HG02571 (cell line): ENCODE data around the gene NR3C1.
A peak's percentile ranks its signal among the peaks of the same experiment; 100 is the strongest.

Experiments
- ATAC-seq: cut with Tn5 transposase; IDR thresholded peaks from one replicate; pipeline ENCODE4 v1.9.1; 2021; ENCODE audit warnings: mild to moderate bottlenecking, moderate library complexity; ENCODE audit not compliant: unreplicated experiment

The NR3C1 gene

GRCh38 chr5:143403593-143404415 is at the start of gene NR3C1:
NR3C1 (minus strand) TSS chr5:143403686; CDS start chr5:143400839, 2,847 bp downstream.
- peak; percentile 52 for ATAC-seq

DNA sequence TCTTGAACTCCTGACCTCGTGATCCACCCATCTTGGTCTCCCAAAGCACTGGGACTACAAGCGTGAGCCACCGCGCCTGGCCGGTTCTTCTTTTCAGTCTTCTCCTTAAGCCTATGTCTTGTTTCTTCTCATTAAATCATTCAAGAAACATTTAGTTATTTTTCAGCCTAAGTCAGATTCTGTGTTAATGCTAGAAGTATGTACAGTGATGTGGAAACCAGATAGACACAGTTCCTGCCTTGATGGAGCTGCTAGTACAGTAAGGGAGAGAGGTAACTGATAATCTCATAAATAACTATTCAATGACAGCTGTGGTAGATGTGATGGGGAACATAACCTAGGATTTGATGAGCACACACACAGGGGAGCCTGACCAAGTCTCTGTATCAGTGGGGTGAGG is 46.3 kb upstream of the NR3C1 start:
- no peak for ATAC-seq

DNA sequence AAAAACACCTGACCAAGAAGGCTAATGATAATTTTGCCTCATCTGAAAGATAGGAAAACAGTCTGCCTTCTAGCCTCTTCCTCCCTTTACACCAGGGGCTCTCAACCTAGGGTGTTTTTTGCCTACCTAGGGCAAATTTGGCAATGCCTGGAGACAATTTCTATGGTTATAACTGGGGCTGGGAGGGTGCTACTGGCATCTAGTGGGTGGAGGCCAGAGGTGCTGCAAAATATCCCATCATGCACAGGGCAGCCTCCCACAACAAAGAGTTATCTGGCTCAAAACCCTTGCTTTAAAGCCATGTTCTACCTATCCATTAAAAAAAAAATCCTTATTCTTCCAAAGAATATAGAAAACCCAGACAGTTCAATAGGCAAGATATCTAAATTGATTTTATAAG is 45.0 kb upstream of the NR3C1 start:
- ATAC-seq, result no peak

- ATAC-seq, result no peak
These were observed 44.5 kb upstream of the NR3C1 start for GRCh38 chr5:143447983-143448382.

GRCh38 chr5:143446535-143447226 is 43.2 kb upstream of the NR3C1 start:
- no peak for ATAC-seq

GRCh38 chr5:143445776-143446175 is 42.3 kb upstream of the NR3C1 start:
- no peak for ATAC-seq

- no peak for ATAC-seq
These were observed 39.8 kb upstream of the NR3C1 start for GRCh38 chr5:143443330-143443729.

DNA sequence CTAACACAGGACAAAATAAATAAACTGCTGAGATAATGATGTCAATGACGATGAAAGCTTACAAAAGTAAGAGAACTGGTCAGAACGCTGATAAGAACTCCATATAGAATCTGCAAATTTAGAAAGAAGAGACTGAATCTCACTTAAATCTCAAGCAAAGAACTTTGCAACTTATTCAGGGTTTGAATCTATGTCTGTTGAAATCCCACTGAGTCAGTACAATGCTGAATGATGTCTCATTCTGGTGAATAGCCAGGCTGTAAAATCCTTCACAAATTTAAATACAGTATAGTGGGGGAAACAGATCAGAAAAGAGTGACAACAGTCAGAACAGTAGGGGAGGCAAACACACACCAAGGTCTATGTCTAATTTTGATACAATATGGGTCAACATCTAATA is 38.9 kb upstream of the NR3C1 start:
- ATAC-seq, result no peak

- ATAC-seq, result no peak
These were observed 37.1 kb upstream of the NR3C1 start for GRCh38 chr5:143440448-143441115.

DNA sequence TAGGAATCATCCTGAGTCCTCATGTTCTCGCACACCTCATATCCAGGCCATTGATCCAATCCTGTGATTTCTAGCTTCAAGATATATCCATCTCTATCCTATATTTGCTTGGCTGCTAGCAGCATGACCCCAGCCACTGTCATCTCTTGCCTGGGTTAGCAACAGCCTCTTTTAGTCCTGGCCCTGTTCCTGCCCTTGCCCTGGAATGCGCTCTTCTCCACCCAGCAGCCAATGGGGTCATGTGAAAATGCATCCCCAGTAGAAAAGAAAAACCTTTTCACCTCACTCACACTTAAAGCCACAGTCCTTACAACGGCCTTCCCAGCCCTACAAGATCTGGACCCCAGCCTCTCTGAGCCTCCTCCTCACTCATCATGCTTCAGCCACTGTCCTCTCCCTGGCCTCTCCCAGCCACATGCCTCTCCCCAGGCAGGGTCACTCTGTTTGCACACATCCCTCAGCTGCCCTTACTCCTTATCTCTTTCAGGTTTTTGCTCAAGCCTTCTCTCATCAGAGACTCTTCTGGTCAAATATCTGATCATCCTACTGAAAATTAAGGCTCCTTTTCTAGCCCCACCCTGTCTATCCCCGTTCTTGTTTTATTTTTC is 34.3 kb upstream of the NR3C1 start:
- ATAC-seq, result no peak

- ATAC-seq, result no peak
These were observed 33.4 kb upstream of the NR3C1 start for GRCh38 chr5:143436871-143437270.

- ATAC-seq, result peak; percentile 85
These were observed 31.7 kb upstream of the NR3C1 start for GRCh38 chr5:143435210-143435657.

DNA sequence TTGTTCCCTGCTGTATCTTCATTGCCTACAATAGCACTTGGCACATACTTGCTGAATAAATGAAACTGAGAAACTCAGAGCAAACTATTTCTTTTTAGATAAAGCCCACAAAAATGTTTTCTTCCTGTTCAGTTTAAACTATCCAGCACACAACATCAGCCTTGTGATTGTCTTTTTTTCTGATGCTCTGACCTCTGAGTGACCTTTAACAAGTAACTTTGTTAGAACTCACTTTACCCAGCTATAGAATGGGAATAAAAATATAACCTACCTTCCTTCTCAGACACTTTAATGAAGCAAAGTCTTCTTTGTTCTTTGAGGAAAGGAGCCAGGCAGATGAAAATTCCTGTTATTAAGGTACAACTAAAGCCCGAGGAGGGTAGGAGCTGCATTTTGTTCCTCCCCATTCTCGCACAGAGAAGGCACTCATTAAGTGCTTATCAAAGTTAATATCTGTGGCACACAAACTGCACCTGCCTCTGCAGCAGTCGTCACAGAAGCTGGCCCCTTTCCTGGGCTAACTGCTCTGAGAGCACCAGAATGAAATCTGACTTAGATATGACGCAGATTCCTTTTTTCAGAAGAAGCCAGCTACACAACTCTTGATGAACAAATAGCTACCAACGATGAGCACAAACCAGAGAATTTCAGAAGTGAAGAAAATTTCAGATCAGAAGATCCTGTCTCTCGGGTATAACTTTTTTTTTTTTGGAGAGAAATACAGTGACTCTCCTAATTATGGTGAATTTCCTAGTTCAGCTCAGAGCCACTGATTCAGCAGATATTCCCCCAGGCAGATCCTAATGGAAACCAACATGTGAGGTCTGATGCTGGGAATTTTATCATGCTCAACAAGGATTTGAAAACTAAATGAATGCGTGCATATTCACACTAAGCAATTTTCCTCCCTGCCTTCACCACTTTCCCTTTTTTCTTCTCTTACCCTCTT is 31.0 kb upstream of the NR3C1 start:
- no peak for ATAC-seq

DNA sequence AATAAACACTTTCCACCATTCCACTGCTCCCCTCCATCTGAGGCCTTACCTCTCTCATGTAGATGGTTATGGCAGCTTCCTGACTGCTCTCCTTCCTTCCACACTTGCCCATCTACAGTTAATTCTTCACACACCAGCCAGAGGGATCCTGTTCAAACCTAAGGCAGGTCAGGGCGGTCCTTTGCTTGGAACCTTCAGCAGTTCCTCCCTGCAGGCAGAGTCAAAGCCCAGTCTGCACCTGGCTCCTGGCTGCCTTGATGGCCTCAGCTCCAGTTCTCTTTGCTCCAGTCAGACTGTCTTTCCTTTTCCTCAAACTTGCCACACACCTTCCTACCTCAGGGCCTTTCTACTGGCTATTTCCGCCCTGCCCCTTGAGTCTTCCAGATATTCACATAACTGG is 30.2 kb upstream of the NR3C1 start:
- ATAC-seq, result no peak

- ATAC-seq, result no peak
These were observed 29.3 kb upstream of the NR3C1 start for GRCh38 chr5:143432658-143433239.

GRCh38 chr5:143431789-143432188 is 28.3 kb upstream of the NR3C1 start:
- ATAC-seq, result no peak

DNA sequence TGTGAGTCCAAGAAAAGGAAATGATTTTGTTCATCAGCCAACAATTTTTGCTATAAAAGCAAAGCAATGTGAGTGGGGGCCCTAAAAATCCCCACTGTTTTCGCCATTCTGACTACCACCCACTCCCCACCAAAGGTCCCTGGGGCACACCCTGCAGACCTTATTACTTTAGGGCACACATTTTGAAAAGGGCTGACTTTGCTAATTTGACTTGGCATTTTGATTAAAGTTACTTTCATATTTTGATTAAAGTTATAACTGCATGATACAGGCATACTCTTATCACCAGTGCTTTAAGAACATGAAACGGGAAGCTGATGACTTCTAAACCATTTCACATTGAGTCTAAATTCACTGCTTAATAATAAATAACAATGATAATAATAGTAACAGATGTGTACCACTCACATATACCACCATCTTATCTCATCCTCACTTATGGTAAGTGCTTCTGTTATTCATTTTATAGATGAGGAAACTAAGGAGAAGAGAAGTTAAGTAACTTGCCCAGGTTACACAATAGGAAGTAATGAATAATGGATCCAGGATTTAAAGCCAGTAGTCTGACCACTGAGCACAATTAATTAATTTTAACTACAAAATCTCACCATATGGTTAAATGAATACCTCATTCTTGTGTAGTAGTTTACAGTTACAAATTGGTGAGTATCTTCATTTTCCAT is 25.4 kb upstream of the NR3C1 start:
- ATAC-seq, result no peak

GRCh38 chr5:143428155-143428554 is 24.7 kb upstream of the NR3C1 start:
- no peak for ATAC-seq

DNA sequence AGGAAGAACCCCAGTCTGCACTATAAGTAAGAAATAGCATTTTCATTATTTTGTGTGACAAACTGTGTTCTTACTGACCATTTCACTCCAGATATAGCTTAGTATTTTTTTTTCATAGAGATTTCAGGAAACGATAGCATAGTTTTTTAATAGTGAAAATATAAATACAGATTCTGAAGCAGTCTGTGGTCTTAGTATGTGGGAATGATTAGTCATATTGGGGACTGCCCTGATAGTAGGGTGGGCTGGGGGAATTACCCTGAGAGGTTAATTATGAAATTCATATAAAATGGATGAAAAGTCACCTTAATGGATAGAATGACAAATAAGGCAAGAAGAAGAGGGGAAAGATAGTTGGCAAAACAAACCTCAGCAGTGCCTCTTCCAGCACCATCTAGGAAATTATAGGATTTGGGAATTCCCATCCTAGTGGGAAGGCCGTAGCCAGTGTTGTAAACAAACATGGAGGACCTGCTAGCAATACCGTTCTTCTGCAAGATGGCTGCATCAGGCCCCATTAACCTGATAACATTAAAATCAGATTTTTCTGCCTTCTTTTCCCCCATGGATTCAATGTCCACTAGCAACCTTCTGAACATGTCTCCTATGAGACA is 23.7 kb upstream of the NR3C1 start:
- peak; percentile 53 for ATAC-seq
